HL-60 (cell line): ENCODE measurements around the gene KCNT2.
"Not testable (repeated sequence)": the region's sequence is repeated elsewhere in the genome, so short reads cannot be mapped to it uniquely, and the experiment has no call there.

Source experiments
- POLR2AphosphoS5 ChIP-seq: IDR thresholded peaks from 2 replicates; pipeline ENCODE4 v1.6.1; 2012; ENCODE audit warnings: low read depth
- SPI1 ChIP-seq: IDR thresholded peaks from 2 replicates; pipeline ENCODE4 v1.6.1; 2012; ENCODE audit warnings: low read depth, mild to moderate bottlenecking, borderline replicate concordance
- TF ChIP-seq, protein P1 (sequence below): IDR thresholded peaks from one replicate; pipeline ENCODE4 v1.5.1; 2011; ENCODE audit warnings: low read length, control low read depth, inconsistent platforms; ENCODE audit not compliant: insufficient read depth

- TF ChIP-seq SPI1, POLR2AphosphoS5: not testable (repeated sequence)
- TF ChIP-seq, protein P1, sequence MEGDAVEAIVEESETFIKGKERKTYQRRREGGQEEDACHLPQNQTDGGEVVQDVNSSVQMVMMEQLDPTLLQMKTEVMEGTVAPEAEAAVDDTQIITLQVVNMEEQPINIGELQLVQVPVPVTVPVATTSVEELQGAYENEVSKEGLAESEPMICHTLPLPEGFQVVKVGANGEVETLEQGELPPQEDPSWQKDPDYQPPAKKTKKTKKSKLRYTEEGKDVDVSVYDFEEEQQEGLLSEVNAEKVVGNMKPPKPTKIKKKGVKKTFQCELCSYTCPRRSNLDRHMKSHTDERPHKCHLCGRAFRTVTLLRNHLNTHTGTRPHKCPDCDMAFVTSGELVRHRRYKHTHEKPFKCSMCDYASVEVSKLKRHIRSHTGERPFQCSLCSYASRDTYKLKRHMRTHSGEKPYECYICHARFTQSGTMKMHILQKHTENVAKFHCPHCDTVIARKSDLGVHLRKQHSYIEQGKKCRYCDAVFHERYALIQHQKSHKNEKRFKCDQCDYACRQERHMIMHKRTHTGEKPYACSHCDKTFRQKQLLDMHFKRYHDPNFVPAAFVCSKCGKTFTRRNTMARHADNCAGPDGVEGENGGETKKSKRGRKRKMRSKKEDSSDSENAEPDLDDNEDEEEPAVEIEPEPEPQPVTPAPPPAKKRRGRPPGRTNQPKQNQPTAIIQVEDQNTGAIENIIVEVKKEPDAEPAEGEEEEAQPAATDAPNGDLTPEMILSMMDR, result not testable (repeated sequence)
Measured at GRCh38 chr1:196504224-196504623, 104.0 kb downstream of the KCNT2 start.
